HT1080 (cell line): ENCODE measurements around the gene KIF3B. TPM values are rescaled to one million over a fixed set of nuclear protein-coding genes. Genes with fewer than 3 reads are reported as not detected.
"Not testable (repeated sequence)": the region's sequence is repeated elsewhere in the genome, so short reads cannot be mapped to it uniquely, and the experiment has no call there.

Experiments used
- DNase-seq: peaks from one replicate; pipeline ENCODE4 v3.0.0-alpha.2; 2015; ENCODE audit warnings: low read depth
- total RNA-seq: library from RNA; depleted of rRNA; stranded (reverse); fragments of >200 nt; shearing (Covaris generic); gene quantifications from 2 replicates; pipeline ENCODE4 v1.2.3, GENCODE V29; 2014

The KIF3B gene
- total RNA-seq, 1 experiment from 2014 or later: 17.1 TPM

DNA sequence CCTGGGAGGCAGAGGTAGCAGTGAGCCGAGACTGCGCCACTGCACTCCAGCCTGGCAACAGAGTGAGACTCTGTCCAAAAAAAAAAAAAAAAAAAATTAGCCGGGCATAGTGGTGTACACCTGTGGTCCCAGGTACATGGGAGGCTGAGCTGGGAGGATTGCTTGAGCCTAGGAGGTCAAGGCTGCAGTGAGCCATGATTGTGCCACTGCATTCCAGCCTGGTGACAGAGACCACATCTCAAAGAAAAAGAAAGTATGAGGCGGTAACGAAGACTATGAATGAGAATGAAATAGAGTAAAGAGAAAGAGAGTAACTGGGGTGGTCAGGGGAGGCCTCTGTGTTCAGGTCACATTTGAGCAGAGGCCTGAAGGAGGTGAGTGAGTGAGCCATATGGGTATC is 31.2 kb upstream of the KIF3B start:
- DNase-seq: not testable (repeated sequence)

DNA sequence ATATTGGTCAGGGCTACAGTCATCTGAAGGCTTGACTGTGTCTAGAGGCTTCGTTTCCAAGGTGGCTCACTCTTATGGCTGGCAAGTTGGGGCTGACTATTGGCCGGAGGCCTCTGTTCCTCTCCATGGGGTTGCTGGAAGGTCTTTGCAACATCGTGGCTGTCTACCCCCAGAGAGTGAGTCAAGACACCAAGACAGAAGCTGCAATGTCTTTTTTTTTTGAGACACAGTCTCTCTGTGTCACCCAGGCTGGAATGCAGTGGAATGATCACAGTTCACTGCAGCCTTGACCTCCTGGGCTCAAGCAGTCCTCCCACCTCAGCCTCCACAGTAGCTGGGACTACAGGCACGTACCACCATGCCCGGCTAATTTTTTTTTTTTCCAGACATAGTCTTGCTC is 29.4 kb upstream of the KIF3B start:
- DNase-seq: peak; percentile 13

- no peak for DNase-seq
These were observed 28.3 kb upstream of the KIF3B start for GRCh38 chr20:32249030-32249738.

GRCh38 chr20:32251470-32251869 is 26.0 kb upstream of the KIF3B start:
- no peak for DNase-seq

DNA sequence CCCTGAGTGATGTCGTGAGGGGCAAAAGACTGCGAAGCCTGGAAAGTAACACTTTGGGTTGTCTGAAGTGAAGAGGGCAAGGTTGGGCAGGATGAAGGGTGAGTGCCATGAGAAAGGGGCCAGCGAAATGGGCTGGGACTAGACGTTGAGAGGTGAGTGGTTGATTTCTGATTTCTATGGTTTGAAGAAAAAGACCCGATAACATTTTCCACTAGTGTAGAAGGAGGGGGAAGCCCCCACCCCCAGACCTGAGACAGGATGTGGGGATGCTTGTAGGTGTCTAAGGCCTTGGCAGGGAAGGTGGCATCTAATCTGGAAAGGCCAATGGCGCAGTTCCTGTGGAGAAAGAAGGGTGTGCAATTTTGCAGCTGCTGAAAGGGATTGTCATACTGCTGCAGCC is 25.3 kb upstream of the KIF3B start:
- DNase-seq: no peak

DNA sequence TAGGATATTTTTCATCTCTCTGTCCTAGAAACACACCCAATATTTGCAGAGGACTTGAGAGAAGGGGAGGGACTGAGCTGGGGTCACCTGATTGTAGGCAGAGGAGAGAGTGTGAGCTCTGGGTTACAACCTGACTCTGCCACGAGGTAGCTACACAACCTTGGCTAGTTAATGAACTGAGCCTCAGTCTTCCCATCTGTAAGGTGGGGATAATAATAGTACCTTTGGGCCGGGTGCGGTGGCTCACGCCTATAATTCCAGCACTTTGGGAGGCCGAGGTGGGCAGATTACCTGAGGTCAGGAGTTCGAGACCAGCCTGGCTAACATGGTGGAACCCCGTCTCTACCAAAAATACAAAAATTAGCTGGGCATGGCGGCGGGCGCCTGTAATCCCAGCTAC is 16.5 kb upstream of the KIF3B start:
- DNase-seq: not testable (repeated sequence)

- no peak for DNase-seq
These were observed 15.8 kb upstream of the KIF3B start for GRCh38 chr20:32261644-32262043.

- no peak for DNase-seq
These were observed 14.0 kb upstream of the KIF3B start for GRCh38 chr20:32263398-32263954.

GRCh38 chr20:32271620-32272019 is 5.8 kb upstream of the KIF3B start:
- DNase-seq: no peak

- no peak for DNase-seq
These were observed 3.1 kb upstream of the KIF3B start for GRCh38 chr20:32274359-32274758.

DNA sequence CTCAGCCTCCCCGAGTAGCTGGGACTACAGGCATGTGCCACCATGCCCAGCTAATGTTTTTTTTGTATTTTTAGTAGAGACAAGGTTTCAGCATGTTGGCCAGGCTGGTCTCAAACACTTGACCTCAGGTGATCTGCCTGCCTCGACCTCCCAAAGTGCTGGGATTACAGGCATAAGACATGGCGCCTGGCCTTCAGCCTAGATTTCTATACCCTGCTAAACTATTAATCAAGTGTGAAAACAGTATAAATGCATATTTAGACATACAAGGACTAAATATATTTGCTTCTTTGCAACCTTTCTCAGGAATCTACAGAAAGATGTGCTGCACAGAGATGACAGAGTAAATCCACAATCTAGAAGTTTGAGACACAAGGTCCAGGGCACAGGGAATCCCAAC is 2.3 kb upstream of the KIF3B start:
- not testable (repeated sequence) for DNase-seq

- no peak for DNase-seq
These were observed 770 bp downstream of the KIF3B start for GRCh38 chr20:32278199-32278643.

DNA sequence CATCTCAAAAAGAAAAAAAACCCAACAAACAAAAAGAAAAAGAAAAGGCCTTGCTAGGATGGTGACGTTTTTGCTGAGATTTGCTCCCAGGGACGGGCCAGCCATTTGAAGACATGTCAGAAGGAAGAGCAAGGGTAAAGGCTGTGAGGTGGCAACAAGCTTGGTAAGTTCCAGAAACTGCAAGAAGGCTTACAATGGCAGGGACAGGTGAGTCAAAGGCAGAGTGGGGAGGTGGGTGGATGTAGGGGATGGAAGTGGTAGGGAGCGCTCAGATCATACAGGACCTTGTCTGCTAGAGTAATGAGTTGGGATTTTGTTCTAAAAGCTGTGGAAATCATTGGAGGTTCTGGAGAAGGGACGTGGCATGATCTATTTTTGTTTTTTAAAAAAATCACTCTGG is 4.3 kb downstream of the KIF3B start:
- DNase-seq: no peak

DNA sequence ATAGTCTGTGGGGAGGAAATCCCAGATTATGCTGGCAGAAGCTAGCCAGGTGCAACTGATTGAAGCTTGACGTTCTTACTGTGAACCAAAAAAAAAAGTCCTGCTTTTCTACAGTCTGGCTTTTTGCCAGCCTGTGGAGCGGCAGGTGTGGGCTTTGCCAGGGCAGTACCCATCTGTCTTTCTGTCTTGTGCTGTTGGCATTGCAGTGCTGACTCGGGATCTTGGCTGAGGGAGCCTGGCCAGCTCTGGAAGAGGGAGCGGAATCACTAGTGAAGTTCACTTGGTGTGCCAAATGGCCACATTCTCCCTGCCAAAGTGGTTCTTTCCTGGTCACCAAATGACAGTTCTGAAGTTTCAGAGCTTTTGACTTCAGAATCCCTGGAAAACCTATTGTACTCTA is 5.0 kb downstream of the KIF3B start:
- DNase-seq: no peak

DNA sequence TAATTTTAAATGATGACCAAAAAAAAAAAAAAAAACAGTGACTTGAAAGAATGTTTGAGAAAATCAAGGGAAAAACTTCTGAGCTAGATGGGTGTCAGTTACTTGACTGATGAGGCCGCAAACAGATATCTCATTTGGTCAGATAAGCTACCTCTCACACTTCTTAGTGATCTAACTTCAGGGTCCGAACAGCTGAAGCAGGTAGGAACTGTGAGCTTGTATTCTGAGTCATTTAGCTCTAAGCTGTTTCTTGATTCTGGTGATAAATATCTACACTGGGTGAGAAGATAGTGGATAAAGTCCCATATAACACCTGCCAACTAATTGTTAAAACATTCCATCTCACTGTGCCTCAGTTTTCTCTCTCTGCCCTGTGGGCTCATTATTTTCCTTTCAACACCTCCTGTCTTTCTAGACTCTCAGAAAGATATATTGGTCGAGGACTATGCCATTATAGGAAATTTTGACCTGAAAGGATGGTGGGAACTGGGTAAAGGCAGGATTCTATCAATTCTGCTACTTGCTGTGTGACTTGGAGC is 7.7 kb downstream of the KIF3B start:
- no peak for DNase-seq

- DNase-seq: no peak
These were observed 8.3 kb downstream of the KIF3B start for GRCh38 chr20:32285621-32286371.

- DNase-seq: no peak
These were observed 9.8 kb downstream of the KIF3B start for GRCh38 chr20:32287231-32287638.

GRCh38 chr20:32288225-32288849 is 10.9 kb downstream of the KIF3B start:
- DNase-seq: no peak

GRCh38 chr20:32289299-32289660 is 11.8 kb downstream of the KIF3B start:
- DNase-seq: not testable (repeated sequence)

DNA sequence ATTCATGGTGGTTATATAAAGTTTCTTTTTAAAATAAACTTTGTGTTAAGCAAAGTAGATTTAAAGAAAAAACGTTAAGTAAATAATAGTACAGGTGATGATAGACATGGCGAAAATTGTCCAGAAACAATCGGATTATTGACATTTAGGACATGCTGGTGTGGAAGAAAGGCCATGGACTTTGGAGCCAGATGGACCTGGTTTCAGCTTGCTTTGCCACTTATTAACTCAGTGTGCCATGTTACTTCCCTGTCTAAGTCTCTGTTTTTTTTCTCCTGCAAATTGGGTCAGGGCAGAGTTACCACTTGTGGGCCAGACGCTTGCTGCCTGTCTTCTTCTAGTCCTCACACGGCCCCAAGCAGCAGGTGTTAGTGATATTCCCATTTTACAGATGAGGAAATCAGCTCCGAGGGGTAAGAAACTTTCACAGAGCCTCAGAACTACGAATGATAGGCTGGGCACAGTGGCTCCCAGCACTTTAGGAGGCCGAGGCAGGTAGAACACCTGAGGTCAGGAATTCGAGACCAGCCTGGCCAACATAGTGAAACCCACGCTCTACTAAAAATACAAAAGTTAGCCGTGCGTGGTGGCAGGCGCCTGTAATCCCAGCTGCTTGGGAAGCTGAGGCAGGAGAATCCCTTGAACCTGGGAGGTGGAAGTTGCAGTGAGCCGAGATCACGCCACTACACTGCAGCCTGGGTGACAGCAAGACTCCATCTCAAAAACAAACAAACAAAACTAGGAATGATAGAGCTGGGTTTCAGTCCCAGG is 12.4 kb downstream of the KIF3B start:
- DNase-seq: no peak

DNA sequence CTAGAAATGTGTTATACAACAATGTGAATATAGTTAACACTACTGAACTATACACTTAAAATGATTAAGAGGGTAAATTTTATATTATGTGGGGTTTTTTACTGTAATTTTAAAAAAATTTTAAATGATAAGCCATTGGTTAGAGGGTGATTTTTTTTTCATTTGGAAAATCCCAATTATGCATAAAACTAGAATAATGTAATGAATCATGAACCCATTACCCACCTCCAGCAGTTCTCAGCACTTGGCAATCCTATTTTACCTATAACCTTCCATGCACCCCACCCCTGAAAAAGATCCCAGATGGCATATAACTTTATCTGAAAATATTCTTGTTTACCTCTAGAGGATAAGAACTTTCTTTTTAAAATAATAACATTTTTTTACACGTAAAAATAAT is 13.7 kb downstream of the KIF3B start:
- DNase-seq: no peak
